HG02938 (cell line): ENCODE data around the gene ARHGAP23.
"Not testable (repeated sequence)": the region's sequence is repeated elsewhere in the genome, so short reads cannot be mapped to it uniquely, and the experiment has no call there.

Experiments used
- ATAC-seq: cut with Tn5 transposase; IDR thresholded peaks from one replicate; pipeline ENCODE4 v1.9.1; 2021; ENCODE audit warnings: mild to moderate bottlenecking, moderate library complexity; ENCODE audit not compliant: unreplicated experiment

The ARHGAP23 gene

GRCh38 chr17:38484242-38485145, 56.2 kb downstream of the ARHGAP23 start:
- ATAC-seq, result not testable (repeated sequence)

- no peak for ATAC-seq
Observed at GRCh38 chr17:38485146-38485468, 56.8 kb downstream of the ARHGAP23 start.

GRCh38 chr17:38485681-38486298, 57.5 kb downstream of the ARHGAP23 start:
- ATAC-seq, result not testable (repeated sequence)

- not testable (repeated sequence) for ATAC-seq
Observed at GRCh38 chr17:38489774-38490173, 61.5 kb downstream of the ARHGAP23 start.

- ATAC-seq, result not testable (repeated sequence)
Observed at GRCh38 chr17:38491346-38492066, 63.2 kb downstream of the ARHGAP23 start.

GRCh38 chr17:38492067-38493040, 64.1 kb downstream of the ARHGAP23 start:
- ATAC-seq, result not testable (repeated sequence)

GRCh38 chr17:38494152-38494551, 65.9 kb downstream of the ARHGAP23 start:
- ATAC-seq, result not testable (repeated sequence)

- not testable (repeated sequence) for ATAC-seq
Observed at GRCh38 chr17:38497656-38498055, 69.4 kb downstream of the ARHGAP23 start.

- no peak for ATAC-seq
Observed at GRCh38 chr17:38498353-38498752, 70.1 kb downstream of the ARHGAP23 start.

GRCh38 chr17:38499230-38499629, 71.0 kb downstream of the ARHGAP23 start:
- not testable (repeated sequence) for ATAC-seq

GRCh38 chr17:38501718-38502117, 73.5 kb downstream of the ARHGAP23 start:
- ATAC-seq, result not testable (repeated sequence)

GRCh38 chr17:38503286-38503913, 75.1 kb downstream of the ARHGAP23 start:
- ATAC-seq, result not testable (repeated sequence)

- ATAC-seq, result no peak
Observed at GRCh38 chr17:38504216-38504615, 76.0 kb downstream of the ARHGAP23 start.

GRCh38 chr17:38507436-38507835, 79.2 kb downstream of the ARHGAP23 start:
- no peak for ATAC-seq

GRCh38 chr17:38507921-38508569, 79.8 kb downstream of the ARHGAP23 start:
- no peak for ATAC-seq

- no peak for ATAC-seq
Observed at GRCh38 chr17:38508570-38508950, 80.3 kb downstream of the ARHGAP23 start.

GRCh38 chr17:38508954-38509771, 80.9 kb downstream of the ARHGAP23 start:
- ATAC-seq, result no peak

GRCh38 chr17:38509772-38510420, 81.6 kb downstream of the ARHGAP23 start:
- no peak for ATAC-seq
